ENCODE results near the gene ZNF436. TPM values are rescaled to one million over a fixed set of nuclear protein-coding genes. Genes with fewer than 3 reads are reported as not detected.

Gene ZNF436
- total RNA-seq, result 6.5 TPM

DNA sequence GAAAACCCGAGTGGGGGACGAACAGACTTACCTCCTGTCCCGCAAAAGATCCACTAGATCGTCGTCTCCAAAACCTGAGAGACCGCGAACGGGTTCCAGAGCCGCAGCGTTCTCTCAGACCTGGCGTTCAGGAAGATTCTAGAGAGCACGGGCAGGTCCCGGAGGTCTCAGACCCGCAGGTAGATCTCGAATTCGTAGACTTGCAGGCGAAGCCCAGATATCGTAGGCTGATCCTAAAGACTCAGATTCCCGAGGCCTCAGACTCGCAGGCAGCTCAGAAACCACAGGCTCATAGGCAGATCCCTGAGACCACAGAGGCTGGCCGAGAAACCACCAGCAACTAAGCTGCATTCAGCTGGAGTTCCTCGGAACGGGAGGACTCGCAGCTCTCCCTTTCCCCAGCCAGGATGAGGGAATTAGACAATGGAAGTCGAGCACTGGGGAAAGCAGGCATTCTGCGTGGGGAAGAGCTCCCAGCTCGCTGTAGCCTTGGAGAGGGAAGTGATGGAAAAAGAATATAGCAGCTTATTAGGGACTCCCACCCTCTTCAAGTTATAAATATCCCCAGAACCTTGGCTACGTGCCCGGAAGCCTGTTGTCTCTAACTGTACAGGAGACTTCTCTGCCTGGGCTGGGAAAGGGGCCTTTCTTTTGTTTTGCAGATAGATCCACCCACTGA, at the start of gene ZNF436:
TSS of gene ZNF436 (minus strand) at position 502 of the 679 bp plus-strand sequence. CDS start 1,831 bp downstream, outside the sequence.
- peak in 2 of 3 donors; percentile 73 to 83 for DNase-seq (ENCODE audit: low read depth in 2 of 3, low spot score in 2 of 3)

DNA sequence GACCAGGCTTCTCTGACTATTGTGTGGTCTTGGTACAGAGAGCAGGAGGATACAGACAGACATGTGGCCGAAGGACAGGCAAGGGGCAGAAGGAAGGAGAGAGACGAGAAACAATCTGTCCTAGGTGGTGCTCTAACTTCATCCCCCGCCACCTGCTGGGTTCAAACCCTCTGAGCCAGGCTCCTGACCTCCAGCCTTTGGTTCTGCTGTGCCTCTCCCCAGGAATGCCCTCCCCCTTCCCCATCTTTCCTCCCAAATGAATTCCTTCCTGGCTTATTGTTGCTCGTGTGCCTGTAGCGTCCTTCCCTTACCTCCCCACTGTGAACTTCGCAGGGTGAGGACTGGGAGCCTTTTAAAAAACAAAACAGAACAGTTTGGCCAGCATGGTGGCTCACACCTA, 49.5 kb upstream of the ZNF436 start:
- DNase-seq (ENCODE audit: low read depth in 2 of 3, low spot score in 2 of 3), result no peak

DNA sequence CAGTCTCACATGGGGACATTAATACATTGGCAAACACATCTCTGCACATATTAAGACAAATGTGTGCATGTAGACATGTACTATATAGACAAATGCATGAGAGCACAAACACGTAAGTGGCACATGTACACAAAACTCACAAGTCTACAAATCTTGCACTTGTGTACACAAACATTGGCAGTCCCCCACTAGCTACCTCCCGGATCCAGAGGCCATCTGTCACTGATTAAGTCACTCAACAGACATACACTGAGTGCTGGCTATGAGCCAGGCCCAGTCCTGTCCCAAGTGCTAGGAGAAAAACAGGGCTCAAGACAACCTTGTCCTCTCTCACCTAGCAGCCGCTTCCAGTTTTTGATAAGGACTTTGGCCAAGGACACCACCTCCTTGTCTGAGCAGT, 47.9 kb upstream of the ZNF436 start:
- DNase-seq (ENCODE audit: low read depth in 2 of 3, low spot score in 2 of 3), result no peak

DNA sequence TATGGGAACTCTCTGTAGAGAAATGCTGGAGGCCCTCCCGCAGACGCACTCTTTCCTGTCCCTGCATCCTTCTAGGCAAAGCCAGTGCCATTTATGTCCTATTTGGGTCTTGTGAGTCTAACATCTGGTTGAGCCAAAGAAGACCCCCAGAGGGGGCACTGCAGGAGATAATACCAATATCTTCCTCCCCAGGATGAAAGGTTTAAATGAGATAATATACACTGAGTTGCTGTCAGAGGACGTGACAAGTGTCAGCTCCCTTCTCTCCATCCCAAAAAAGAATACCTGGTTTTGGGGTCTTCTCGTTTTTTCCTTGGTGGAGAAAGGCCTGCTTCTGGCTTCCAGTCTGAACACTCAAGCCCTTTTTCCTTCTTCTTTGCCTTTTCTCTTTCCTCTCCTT, 47.3 kb upstream of the ZNF436 start:
- DNase-seq (ENCODE audit: low read depth in 2 of 3, low spot score in 2 of 3), result no peak

DNA sequence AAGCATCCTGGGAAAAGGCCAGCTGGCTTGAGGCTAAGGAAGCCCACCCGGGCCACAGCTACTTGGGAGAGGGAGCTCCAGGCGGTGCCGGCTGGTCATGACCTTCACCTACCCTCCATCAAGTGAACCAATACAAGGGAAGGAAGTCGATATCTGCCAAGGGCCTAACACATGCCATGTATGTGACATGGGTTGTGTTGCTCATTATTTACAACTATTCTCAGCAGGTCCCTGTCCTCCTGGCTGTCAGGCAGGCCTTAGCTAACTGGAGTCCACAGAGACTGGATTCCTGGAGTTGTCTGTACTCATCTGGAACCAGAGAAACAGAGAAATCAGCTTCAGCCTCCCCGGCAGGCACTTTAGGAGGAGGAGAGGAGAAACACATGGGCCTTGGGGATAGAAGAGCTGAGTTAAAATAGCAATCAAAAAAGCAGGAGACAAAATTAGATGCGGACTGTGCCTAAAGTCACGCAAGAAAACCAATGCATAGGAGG, 39.2 kb upstream of the ZNF436 start:
- DNase-seq (ENCODE audit: low read depth in 2 of 3, low spot score in 2 of 3), result no peak

DNA sequence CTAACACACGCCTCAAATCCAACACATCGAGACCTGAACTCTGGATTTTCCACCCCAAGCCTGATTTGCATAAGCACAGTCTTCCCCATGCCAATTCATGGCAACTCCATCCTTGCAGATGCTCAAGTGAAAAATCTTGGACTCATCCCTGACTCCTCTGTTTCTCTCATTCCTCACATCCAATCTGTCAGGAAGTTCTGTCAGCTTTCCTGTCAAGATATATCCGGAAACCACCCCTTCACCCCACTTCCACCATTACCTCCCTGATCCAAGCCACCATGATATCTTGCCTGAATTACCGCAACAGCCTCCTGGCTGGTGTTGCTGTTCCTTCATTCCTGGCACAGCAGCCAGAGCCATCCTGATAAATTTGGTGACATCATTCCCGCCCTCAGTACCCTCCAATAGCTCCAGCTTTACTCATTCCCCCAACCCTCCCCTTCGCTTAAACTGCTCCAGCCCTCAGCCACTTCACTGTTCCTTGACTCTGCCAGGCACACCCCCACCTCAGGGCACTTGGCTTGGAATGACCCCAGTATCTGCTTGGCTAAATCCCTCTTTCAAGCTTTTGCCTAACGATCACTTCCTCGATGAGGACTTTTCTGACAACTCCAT, 37.5 kb upstream of the ZNF436 start:
- DNase-seq (ENCODE audit: low read depth in 2 of 3, low spot score in 2 of 3), result no peak

DNA sequence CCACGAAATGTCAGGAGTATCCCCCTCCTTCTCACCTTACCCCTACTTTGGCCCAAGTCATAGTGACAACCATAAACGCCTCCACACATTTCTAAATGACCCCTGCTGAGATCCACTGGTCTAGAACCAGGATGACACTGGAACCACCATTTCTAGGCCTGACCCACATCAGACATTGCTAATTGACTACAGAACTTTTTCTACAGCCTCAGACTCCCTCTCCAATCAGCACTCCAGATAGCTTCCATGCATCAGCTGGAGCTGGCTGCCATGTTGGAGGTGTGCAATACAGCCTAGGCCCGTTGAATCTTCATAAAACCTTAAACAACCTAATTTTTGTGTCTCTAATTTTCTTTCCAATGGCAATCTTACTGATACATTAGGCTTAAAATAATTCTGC, 36.3 kb upstream of the ZNF436 start:
- DNase-seq (ENCODE audit: low read depth in 2 of 3, low spot score in 2 of 3), result no peak

DNA sequence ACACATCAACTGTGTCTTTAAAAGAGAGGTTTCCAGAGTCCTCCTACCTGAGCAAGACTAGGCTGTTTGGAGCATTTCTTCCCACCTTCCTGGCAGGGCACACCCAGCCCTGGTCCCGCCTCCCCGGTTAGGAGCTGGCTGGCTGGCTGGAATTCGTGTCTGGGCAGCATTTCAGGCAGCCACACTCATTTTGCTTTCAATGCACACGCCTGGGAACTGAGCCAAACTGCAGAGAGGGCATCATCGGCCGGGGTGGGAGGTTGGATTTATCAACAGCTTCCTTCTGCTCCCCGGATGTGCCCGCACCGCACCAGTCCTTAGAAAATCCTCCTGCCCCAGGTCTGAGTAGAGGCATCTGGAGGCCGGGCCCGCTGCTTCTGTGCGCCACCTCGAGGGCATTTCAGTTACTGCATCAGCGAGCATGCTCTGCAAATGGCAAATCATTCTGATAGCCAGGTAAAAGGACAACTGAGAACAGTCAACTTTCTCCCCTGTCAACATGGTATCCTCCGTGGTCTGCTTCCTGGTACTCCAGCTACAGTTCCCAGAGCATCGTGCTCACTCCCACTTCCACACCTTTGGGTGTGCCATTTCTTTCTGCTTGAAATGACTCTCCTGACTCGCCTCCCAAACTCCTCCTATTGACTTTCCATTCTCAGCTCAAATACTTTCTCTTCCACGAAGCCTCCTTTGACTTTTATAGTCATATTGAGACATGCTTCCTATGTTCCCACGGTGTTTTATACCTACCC, 34.3 kb upstream of the ZNF436 start:
- peak; percentile 55 to 79 (median 67) for DNase-seq (ENCODE audit: low read depth in 2 of 3, low spot score in 2 of 3)

DNA sequence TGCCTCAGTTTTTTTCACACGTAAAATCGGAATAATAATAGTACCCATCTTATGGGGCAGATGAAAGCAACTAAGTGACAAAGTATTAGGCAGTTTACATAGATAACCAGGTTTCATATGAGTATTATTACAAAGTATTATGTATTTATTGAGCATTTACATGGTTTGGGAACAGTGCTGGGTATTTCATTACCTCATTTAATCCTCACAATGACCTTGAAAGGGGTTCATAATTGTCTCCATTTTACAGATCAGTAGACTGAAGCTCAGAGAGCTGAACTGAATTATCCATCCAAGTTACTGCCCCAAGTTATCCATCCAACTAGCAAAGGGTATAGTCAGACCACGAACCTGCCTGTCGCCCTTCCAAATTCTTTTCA, 33.7 kb upstream of the ZNF436 start:
- DNase-seq (ENCODE audit: low read depth in 2 of 3, low spot score in 2 of 3), result no peak

DNA sequence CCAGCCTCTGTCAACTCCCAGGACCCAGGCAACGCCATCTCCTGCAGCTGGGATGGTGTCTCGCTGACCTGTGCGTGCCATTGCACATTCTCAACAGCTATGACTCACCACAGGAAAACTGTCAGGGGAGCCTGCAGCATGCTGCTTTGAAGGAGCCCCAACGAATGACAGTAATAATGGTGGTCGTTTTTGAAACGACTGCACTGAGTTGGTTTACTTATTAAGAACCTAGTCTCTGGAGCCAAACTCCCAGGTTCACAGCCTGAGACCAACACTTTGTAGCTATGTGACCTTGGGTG, 33.4 kb upstream of the ZNF436 start:
- DNase-seq (ENCODE audit: low read depth in 2 of 3, low spot score in 2 of 3), result no peak

DNA sequence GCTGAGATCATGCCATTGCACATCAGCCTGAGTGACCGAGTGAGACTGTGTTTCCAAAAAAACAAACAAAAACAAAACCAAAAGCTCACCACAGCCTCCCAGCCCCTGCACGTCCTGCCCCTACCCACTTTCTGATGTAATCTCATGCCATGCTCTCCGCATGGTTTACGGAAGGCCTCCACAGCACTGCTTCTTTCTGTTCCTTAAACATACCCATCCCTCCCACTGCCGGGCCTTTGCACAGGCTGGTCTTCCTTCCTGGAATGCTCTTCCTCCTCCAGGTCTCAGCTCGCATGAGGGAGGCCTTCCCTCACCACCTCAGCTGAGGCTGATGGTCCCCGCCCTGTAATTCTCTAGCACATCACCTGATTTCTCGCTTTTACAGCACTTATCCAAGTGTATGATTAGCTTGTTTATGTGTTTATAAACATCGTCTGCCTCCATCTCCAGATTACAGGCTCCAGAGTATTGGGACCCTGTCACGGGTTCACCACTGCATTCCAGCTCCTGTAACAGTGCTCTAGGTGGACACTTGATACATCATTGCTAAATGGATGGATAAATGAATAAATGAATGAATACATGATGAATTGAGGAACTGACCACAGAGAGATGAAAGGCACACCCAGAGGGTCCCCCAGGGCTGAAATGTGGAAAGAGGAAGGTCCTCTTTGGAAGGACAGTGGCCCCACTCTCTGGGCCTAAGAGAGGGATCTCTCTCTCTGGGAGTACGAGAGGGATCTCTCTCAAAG, 32.8 kb upstream of the ZNF436 start:
- no peak for DNase-seq (ENCODE audit: low read depth in 2 of 3, low spot score in 2 of 3)

DNA sequence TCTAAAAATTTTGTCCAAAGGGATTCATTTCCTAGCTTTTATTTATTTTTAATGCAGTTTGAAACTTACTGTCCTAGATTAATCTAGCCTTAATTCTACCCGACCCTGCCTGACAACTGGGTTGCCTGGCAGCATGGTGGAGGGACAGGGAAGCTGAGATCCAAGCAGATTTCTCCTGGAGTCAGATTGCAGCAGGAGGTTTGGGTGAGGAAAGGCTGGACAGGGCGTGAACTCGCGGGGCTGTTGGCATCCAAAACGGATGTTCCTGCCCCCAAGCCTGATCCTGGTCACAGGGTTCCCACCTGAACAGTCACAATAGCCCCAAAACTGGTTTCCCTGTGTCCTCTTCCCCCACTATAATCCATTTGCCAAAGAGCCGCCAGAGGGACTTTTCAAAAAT, 31.7 kb upstream of the ZNF436 start:
- no peak for DNase-seq (ENCODE audit: low read depth in 2 of 3, low spot score in 2 of 3)

DNA sequence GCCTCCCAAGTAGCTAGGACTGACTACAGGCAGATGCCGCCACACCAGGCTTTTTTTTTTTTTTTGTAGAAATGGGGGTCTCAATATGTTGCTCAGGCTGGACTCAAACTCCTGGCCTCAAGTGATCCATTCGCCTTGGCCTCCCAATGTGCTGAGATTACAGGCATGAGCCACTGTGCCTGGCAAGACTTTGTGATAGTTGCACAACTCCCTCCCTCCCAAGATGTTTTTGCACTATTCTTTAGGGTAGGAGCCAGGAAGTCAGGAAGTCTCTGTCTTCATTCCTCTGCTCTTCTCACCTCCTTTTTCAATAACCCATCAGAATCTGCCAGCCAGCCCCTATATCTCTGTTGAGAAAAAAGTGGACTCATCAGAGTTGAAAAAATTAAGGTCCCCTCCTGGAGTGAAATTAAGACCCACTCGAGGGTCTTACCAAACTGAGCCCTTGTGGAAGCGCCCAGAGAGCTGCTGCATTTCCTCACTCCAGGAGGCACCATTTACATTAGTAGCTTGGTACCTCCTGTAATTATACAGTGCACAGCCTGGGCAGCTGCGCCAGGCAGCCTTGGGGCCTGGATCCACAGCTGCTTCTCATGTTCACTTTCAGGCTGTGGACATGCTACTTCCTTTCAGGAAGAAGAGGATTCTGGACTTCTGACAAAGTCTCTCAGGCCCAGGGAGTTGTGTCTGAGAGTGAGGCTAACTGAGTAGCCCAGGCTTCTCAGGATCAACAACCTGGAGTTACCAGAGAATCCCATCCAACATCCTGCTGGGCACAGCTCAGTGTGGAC, 30.9 kb upstream of the ZNF436 start:
- no peak for DNase-seq (ENCODE audit: low read depth in 2 of 3, low spot score in 2 of 3)

DNA sequence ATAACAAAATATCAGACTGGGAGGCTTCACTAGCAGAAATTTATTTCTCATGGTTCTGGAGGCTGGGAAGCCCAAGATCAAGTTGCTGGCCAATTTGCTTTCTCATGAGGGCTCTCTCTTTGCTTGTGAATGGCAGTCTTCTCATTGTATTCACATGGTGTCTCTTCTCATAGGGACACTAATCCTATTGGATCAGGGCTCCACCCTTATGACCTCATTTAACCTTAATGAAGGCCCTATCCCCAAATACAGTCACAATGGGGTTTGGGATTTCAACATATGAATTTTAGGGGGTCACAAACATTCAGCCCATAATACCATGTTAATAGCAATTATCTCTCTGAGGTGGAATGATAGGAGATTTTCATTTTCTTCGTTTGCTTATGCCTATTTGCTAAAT, 29.6 kb upstream of the ZNF436 start:
- no peak for DNase-seq (ENCODE audit: low read depth in 2 of 3, low spot score in 2 of 3)

DNA sequence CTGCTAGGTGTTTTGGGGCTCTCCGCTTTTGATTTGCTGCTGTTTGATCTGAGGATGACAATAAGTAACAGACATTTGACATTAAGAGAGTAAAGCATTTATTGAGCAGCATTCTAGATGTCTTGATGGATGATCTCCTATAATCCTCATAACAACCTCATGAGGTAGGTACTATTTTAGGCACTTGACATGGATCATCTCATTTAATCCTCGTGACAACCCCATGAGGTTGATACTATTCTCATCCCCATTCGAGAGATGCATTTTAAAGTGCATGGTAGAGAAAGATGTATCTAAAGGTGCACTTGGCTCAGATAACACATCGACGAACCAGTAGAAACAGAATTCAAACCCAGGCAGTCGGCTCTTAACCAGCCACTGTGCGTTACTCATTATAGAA, 28.3 kb upstream of the ZNF436 start:
- no peak for DNase-seq (ENCODE audit: low read depth in 2 of 3, low spot score in 2 of 3)

DNA sequence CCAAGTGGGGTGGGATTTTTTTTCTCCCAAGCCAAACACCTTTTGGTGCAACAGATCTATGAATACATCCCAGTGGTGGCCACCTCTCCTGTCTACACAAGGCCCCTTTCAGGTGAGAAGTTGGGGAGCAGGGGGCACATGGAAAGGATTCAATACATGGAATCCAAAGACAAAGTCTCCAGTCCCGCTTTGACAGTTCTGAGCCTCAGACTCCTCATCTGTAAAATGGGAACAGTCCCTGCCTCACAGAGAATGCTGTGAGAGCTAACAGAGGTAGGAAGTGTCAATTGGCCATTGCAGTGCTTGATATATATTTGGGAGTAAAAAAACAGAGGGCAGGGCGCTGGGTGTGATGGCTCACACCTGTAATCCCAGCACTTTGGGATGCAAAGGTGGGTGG, 26.7 kb upstream of the ZNF436 start:
- DNase-seq (ENCODE audit: low read depth in 2 of 3, low spot score in 2 of 3), result no peak

DNA sequence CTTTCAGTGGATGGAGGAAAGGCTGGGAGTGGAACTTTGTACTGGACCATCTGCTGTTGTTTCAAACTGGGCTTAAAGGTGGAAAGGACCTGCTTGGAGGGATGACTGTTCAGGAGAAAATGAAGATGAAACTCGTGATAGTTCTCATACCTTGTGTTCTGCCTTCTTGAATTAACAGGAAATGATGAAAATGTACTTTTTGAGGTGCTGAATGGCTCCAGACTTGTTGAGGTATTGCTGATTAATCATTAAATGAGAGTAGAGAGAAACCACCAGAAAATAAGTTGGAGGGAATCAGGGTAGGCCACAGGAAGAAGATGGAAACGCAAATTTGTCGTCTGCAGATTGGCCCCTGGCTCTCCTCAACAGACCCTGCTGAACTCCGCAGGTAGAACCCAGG, 26.2 kb upstream of the ZNF436 start:
- DNase-seq (ENCODE audit: low read depth in 2 of 3, low spot score in 2 of 3), result no peak

DNA sequence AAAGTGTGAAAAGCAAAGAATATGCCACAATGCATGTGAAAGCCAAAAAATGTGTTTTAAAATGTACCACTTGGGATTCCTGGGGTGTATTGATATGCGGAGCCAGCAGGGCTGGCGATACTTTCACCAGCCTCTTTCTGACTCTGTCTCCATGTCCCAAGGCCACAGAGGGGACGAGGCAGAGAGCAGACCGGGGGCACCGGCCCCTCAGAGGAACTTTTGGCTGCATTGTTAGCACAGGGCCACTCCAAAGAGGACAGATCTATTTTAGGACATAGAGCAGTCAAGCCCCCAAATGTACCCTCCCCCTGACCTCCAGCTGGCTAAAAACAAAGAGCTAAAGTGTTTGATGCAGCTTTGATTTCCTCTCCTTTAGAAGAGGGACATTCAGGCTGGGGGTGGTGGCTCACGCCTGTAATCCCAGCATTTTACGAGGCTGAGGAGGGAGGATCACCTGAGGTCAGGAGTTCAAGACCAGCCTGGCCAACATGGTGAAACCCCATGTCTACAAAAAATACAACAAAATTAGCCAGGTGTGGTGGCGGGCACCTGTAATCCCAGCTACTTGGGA, 25.6 kb upstream of the ZNF436 start:
- no peak for DNase-seq (ENCODE audit: low read depth in 2 of 3, low spot score in 2 of 3)

DNA sequence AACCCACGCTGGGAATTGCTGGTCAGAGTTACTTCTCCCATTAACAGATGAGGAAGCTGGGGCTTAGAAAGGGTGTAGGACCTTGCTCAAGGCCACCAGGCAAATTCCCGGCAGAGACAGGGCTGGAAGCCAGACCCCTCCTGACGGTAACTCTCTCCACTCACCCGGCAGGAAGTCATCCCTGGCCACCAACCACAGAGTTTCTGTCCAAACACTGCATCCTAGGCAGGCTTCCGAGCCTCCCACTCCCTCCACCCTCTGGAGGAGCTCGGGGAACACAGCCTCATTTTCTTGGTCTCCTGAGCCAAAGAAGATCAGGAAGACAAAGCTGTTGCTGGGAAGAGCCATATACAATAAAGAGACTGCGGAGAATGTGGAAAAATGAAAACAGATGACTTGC, 25.0 kb upstream of the ZNF436 start:
- no peak for DNase-seq (ENCODE audit: low read depth in 2 of 3, low spot score in 2 of 3)

DNA sequence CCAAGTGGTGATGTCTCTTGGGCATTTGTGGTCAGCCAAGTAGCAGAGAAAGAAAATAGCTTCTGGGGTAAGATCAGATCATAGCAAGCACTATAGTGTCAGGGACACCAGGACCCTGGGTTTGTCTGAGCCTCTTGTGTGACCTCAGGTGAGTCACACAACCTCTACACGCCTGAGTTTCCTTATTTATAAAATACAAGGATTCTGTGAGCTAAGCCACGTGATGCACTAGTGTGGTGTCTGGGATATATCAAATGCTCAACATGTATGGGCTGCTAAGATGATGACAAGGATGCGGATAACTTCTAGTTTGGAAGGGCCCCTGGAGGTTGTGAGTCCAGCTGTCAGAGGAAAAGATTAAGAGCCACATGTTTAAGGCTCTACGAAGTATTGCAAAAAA, 24.5 kb upstream of the ZNF436 start:
- DNase-seq (ENCODE audit: low read depth in 2 of 3, low spot score in 2 of 3), result no peak
